Sigmoid colon (tissue), 7 donors: ENCODE measurements around the gene PEX6. TPM values are rescaled to one million over a fixed set of nuclear protein-coding genes. Genes with fewer than 3 reads are reported as not detected.
"Not testable (repeated sequence)": the region's sequence is repeated elsewhere in the genome, so short reads cannot be mapped to it uniquely, and the experiment has no call there.

Experiments used
- DNase-seq: peaks from one replicate; pipeline ENCODE4 v3.0.0-alpha.2; 2019
- H3K27ac ChIP-seq, 4 donors: fragments of 200-600 bp; sonication (generic); one replicate each; pipeline ENCODE4 v1.5.1; 2016 to 2019; ENCODE audit warnings: mild to moderate bottlenecking in 1 of 4
- H3K27me3 ChIP-seq, 3 donors: fragments of 200-600 bp; sonication (generic); one replicate each; pipeline ENCODE4 v1.5.1; 2019; ENCODE audit warnings: mild to moderate bottlenecking in 1 of 3
- H3K36me3 ChIP-seq, 4 donors: fragments of 200-600 bp; sonication (generic); one replicate each; pipeline ENCODE4 v1.5.1; 2016 to 2019
- H3K4me1 ChIP-seq, 4 donors: fragments of 200-600 bp; sonication (generic); one replicate each; pipeline ENCODE4 v1.5.1; 2017 to 2019
- H3K4me3 ChIP-seq, 4 donors: fragments of 200-600 bp; sonication (generic); one replicate each; pipeline ENCODE4 v1.5.1; 2017 to 2019; ENCODE audit warnings: mild to moderate bottlenecking in 2 of 4, moderate library complexity in 1 of 4
- H3K9me3 ChIP-seq, 4 donors: fragments of 200-600 bp in 3 of 4; sonication (generic) in 3 of 4; one replicate each; pipeline versions ENCODE4 v1.5.1 to v1.6.1; 2013 to 2019
- CTCF ChIP-seq, 4 experiments: fragments of 450-650 bp in 3 of 4; fragments of 200-600 bp in 1 of 4; IDR thresholded peaks; one replicate each; pipeline ENCODE4 v1.5.1; 2016 to 2019; ENCODE audit warnings: antibody characterized with exemption in 4 of 4, mild to moderate bottlenecking in 3 of 4, moderate library complexity in 2 of 4
- EP300 ChIP-seq, 4 donors: sonication (generic); formaldehyde crosslinking; IDR thresholded peaks; one replicate each; pipeline ENCODE4 v1.6.1; 2017; ENCODE audit warnings: antibody characterized with exemption in 4 of 4
- POLR2A ChIP-seq, 2 donors: fragments of 450-650 bp; IDR thresholded peaks; one replicate each; pipeline ENCODE4 v1.6.1; 2016; ENCODE audit warnings: antibody characterized with exemption in 2 of 2, mild to moderate bottlenecking in 2 of 2, moderate library complexity in 2 of 2
- POLR2AphosphoS5 ChIP-seq, 4 donors: sonication (generic); formaldehyde crosslinking; IDR thresholded peaks; one replicate each; pipeline ENCODE4 v1.6.1; 2017; ENCODE audit warnings: antibody characterized with exemption in 4 of 4
- WGBS, 2 donors: extraction: QIAGEN DNeasy Blood & Tissue Kit; methylation state at CpG; one replicate each; pipeline ENCODE4 v1.1.7; 2013; 5-methylcytosine and 5-hydroxymethylcytosine counted together
- intact Hi-C: fragments of 100-400 bp; cut with DNase I; formaldehyde crosslinking; loops from one replicate; pipeline ENCODE4 v1.15.1; 2023
- polyA plus RNA-seq, 3 donors: library from polyadenylated mRNA; stranded (reverse); fragments of 200-250 nt; gene quantifications; one replicate each; pipeline ENCODE4 v1.2.3, GENCODE V29; 2013
- total RNA-seq, 4 donors: library from RNA; depleted of rRNA; stranded (reverse); fragments of >200 nt; gene quantifications; one replicate each; pipeline ENCODE4 v1.1.0, GENCODE V29; 2016
- donor health status: healthy with polysubstance abuse.
- donor health status: Bipolar disorder and iron deficiency.
- donor health status: healthy.

PEX6 gene
- total and polyA plus RNA-seq, 7 donors = 10.2 to 21.5 (median 18.2) TPM

DNA sequence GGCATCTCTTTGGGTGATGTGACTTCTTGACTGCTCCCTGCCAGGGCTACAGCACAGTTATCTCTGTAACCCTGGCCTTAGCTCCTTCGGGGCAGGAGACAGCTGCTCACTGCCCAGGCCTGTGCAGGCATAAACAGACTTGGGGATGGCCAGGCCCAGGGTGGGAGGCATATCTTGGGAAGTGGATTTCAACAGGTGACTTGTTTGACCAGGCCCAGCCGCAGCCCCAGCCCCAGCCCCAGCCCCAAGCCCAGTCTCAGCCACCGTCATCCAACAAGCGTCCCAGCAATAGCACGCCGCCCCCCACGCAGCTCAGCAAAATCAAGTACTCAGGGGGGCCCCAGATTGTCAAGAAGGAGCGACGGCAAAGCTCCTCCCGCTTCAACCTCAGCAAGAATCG lies 27.3 kb upstream of the PEX6 start:
- Histone ChIP-seq H3K4me3 (no peak overlapping the region), H3K27me3 (no peaks in the 10 kb centered on the region), H3K4me1 (no peaks in the 10 kb centered on the region), H3K36me3 (peaks cover 26 to 69% (median 41%) of the 10 kb centered on the region in 4 donors), H3K27ac (no peak overlapping the region), H3K9me3 (no peaks in the 10 kb centered on the region)
- intact Hi-C loops = no loop called here
- TF ChIP-seq POLR2A (IDR thresholded peaks at IDR 0.05) (no peak), POLR2AphosphoS5 (IDR thresholded peaks at IDR 0.05) (no peak), CTCF (IDR thresholded peaks at IDR 0.05) (no peak), EP300 (IDR thresholded peaks at IDR 0.05) (no peak)
- no peak for DNase-seq
- WGBS, 2 donors = 96 to 97% methylated on average over 11 of the region's 11 CpGs

DNA sequence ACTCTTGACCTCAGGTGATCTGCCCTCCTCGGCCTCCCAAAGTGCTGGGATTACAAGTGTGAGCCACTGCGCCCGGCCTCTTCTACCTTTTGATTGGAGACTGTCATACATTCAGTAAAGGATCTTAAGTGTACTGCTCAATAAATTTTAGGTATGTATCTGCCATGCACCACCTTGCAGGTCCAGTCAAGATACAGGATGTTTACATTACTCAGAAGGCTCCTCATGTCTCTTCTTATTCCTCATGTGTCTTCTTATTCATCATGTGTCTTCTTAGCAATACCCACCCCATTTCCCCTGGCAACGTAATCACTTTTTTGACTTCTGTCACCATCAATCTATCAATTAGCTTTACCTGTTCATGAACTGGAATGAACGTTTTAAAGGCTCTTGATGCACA lies 26.9 kb upstream of the PEX6 start:
- TF ChIP-seq POLR2AphosphoS5 (IDR thresholded peaks at IDR 0.05) (no peak), EP300 (IDR thresholded peaks at IDR 0.05) (no peak), CTCF (IDR thresholded peaks at IDR 0.05) (no peak), POLR2A (IDR thresholded peaks at IDR 0.05) (no peak)
- H3K4me1 ChIP-seq = no peaks in the 10 kb centered on the region
- no peaks in the 10 kb centered on the region for H3K27me3 ChIP-seq
- H3K27ac ChIP-seq = no peak overlapping the region
- intact Hi-C loops = no loop called here
- DNase-seq = no peak
- no peaks in the 10 kb centered on the region for H3K9me3 ChIP-seq
- peaks cover 22 to 65% (median 37%) of the 10 kb centered on the region in 4 donors for H3K36me3 ChIP-seq
- WGBS, 2 donors = 91 to 95% methylated on average over 5 of the region's 5 CpGs
- no peak overlapping the region for H3K4me3 ChIP-seq

- no peaks in the 10 kb centered on the region for H3K9me3 ChIP-seq
- TF ChIP-seq POLR2A (IDR thresholded peaks at IDR 0.05) = no peak
- no peak for TF ChIP-seq EP300 (IDR thresholded peaks at IDR 0.05)
- no peak for TF ChIP-seq CTCF (IDR thresholded peaks at IDR 0.05)
- TF ChIP-seq POLR2AphosphoS5 (IDR thresholded peaks at IDR 0.05) = no peak
- H3K36me3 ChIP-seq = peaks cover under 1 to 24% (median 5%) of the 10 kb centered on the region in 4 donors
- no peaks in the 10 kb centered on the region for H3K27me3 ChIP-seq
- no peak for DNase-seq
- WGBS, 2 donors = 96 to 97% methylated on average over 8 of the region's 8 CpGs
- no peaks in the 10 kb centered on the region for H3K4me1 ChIP-seq
- intact Hi-C loops = no loop called here
- no peak overlapping the region for H3K4me3 ChIP-seq
- no peak overlapping the region for H3K27ac ChIP-seq
Observed at GRCh38 chr6:43001843-43002242, 22.9 kb upstream of the PEX6 start.

DNA sequence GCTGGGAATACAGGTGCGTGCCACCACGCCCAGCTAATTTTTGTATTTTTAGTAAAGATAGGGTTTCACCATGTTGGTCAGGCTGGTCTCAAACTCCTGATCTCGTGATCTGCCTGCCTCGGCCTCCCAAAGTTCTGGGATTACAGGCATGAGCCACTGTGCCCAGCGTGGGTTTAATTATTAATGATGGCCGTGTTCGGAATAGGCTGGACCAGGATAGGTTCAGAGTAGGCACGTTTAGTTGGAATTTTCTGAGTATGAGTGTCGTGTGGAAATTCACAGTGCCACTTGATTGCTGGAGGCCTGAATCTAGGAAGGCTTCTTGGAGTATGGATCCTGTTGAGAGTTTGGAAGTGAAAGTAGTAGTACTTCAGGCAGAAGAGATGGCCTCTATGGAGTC lies 19.2 kb upstream of the PEX6 start:
- intact Hi-C loops, H3K4me1 ChIP-seq, H3K9me3 ChIP-seq, H3K4me3 ChIP-seq, H3K27ac ChIP-seq, DNase-seq, H3K27me3 ChIP-seq: not testable (repeated sequence)
- peaks cover 0 to 16% (median 0%) of the 10 kb centered on the region in 4 donors for H3K36me3 ChIP-seq
- WGBS, 2 donors = 94 to 96% methylated on average over 9 of the region's 9 CpGs

DNA sequence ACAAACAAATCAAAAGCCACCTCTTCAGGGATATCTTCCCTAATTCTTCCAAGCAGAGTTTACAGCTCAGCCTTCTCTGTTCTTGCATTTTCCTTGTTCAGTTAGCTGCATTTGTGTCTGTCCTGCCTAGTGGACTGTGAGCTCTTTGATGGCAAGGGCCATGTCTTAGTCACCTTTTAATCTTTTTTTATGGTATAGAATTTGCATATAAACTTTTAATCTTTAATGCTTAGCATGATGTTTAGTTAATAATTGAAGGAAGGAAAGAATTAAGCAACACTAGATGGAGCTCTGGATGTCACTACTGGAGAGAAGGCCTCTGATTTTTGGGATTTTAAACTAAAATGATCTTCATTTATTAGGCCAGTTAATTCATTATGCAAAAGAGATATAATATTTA lies 17.5 kb upstream of the PEX6 start:
- H3K4me1 ChIP-seq = no peaks in the 10 kb centered on the region
- no peak for DNase-seq

More for the DNA sequence above, 17.5 kb upstream of the PEX6 start:
- TF ChIP-seq POLR2AphosphoS5 (IDR thresholded peaks at IDR 0.05) (no peak), EP300 (IDR thresholded peaks at IDR 0.05) (no peak), CTCF (IDR thresholded peaks at IDR 0.05) (no peak), POLR2A (IDR thresholded peaks at IDR 0.05) (no peak)
- H3K27ac ChIP-seq = no peak overlapping the region
- no peaks in the 10 kb centered on the region for H3K27me3 ChIP-seq
- H3K9me3 ChIP-seq = no peaks in the 10 kb centered on the region
- H3K36me3 ChIP-seq = peaks cover 0 to 16% (median 0%) of the 10 kb centered on the region in 4 donors
- H3K4me3 ChIP-seq = no peak overlapping the region
- intact Hi-C loops = no loop called here
